ENCODE results near the gene KRTAP5-10. TPM values are rescaled to one million over a fixed set of nuclear protein-coding genes. Genes with fewer than 3 reads are reported as not detected.

Gene KRTAP5-10
- polyA plus RNA-seq (2011; rRNA removed) (not detected in 2 replicates), polyA plus RNA-seq (2017; fragmentation: RNase III; extraction: RNeasy Plus Mini Kit Qiagen cat#74134 plus additional on column Dnase treatment) (not detected in 3 replicates), polyA minus RNA-seq (2011; rRNA and poly(A)+ RNA removed) (not detected in 2 replicates)
- polyA plus RNA-seq (2012; cell fraction: cytosol; rRNA removed): not detected in 2 replicates
- 0.11 TPM in 1 of 2 replicates, not detected in the other for polyA plus RNA-seq (2012; cell fraction: nucleus; rRNA removed)

- H3K4me1 ChIP-seq: no peaks in the 10 kb centered on the region
- H3K9me3 ChIP-seq: peaks cover 17% of the 10 kb centered on the region
- FAIRE-seq (no peak), ATAC-seq (no peak), DNase-seq (ENCODE audit: low read depth in 1 of 2, low spot score in 1 of 2) (no peak)
- POLR2A ChIA-PET: no interaction called here
- H3K4me3 ChIP-seq: no peak within 1 kb of the TSS
- CTCF ChIA-PET: interaction anchor here (0.8 to 2.8 kb wide), 4 partner anchors 8 to 19 kb away, joined by 3 to 11 read pairs (median 6); no protein-coding TSS in a partner anchor
- H3K27ac ChIP-seq: no peak within 1 kb of the TSS
- H3K4me2 ChIP-seq: no peak within 1 kb of the TSS
- WGBS (ENCODE audit: missing lambda C conversion rate): 25% methylated on average over 3 of the region's 5 CpGs
- TF ChIP-seq ZC3H11A (IDR thresholded peaks at IDR 0.05): no peak
- TF ChIP-seq RARB (CRISPR knock-in tag; IDR thresholded peaks at IDR 0.05): no peak
- TF ChIP-seq FOXS1 (CRISPR knock-in tag; IDR thresholded peaks at IDR 0.05): no peak
- TF ChIP-seq MYC (IDR thresholded peaks at IDR 0.05; ENCODE audit: borderline replicate concordance, low read length): no peak
- no peak for TF ChIP-seq TFCP2L1 (CRISPR knock-in tag; IDR thresholded peaks at IDR 0.05)
- TF ChIP-seq HOXA7 (CRISPR knock-in tag; IDR thresholded peaks at IDR 0.05): no peak
- no peak for TF ChIP-seq ZNF302 (CRISPR knock-in tag; IDR thresholded peaks at IDR 0.05)
- TF ChIP-seq PBX3 (IDR thresholded peaks at IDR 0.05): no peak
- no peak for TF ChIP-seq HOXB13 (CRISPR knock-in tag; IDR thresholded peaks at IDR 0.05; ENCODE audit: low read depth)
- TF ChIP-seq NFE2L2 (conservative IDR thresholded peaks at IDR 0.05; ENCODE audit: low read length): no peak
- TF ChIP-seq SREBF2 (IDR thresholded peaks at IDR 0.05): no peak
Observed at GRCh38 chr11:71565263-71565662, at the start of gene KRTAP5-10. KRTAP5-10 (plus strand) TSS chr11:71565563; CDS start chr11:71565588, 25 bp downstream.

- CTCF ChIA-PET: interaction anchor here (1.4 kb wide), 1 partner anchor 62 kb away, joined by 5 read pairs; no protein-coding TSS in a partner anchor
- no peaks in the 10 kb centered on the region for H3K4me1 ChIP-seq
- ATAC-seq (no peak), FAIRE-seq (no peak), DNase-seq (ENCODE audit: low read depth in 1 of 2, low spot score in 1 of 2) (no peak)
- H3K9me3 ChIP-seq: no peaks in the 10 kb centered on the region
- no peak overlapping the region for H3K4me3 ChIP-seq
- TF ChIP-seq CHD2 (IDR thresholded peaks at IDR 0.05; ENCODE audit: low read length, partially characterized antibody) (no peak), MYC (IDR thresholded peaks at IDR 0.05; ENCODE audit: borderline replicate concordance, low read length) (no peak), NPAS2 (CRISPR knock-in tag; IDR thresholded peaks at IDR 0.05; ENCODE audit: borderline replicate concordance) (no peak), CEBPB (IDR thresholded peaks at IDR 0.05) (no peak), CTCF (IDR thresholded peaks at IDR 0.05) (no peak), FOSB (CRISPR knock-in tag; IDR thresholded peaks at IDR 0.05) (no peak)
- 78% methylated on average over 34 of the region's 55 CpGs for WGBS (ENCODE audit: missing lambda C conversion rate)
- H3K4me2 ChIP-seq: no peak overlapping the region
- H3K27ac ChIP-seq: no peak overlapping the region
- POLR2A ChIA-PET: no interaction called here
Observed at GRCh38 chr11:71518506-71519471, 46.6 kb upstream of the KRTAP5-10 start.

GRCh38 chr11:71519546-71519945, 45.8 kb upstream of the KRTAP5-10 start:
- H3K4me1 ChIP-seq: no peaks in the 10 kb centered on the region
- H3K9me3 ChIP-seq: no peaks in the 10 kb centered on the region
- H3K4me2 ChIP-seq: no peak overlapping the region
- no peak for ATAC-seq
- no peak for FAIRE-seq
- no peak for DNase-seq (ENCODE audit: low read depth in 1 of 2, low spot score in 1 of 2)
- 72% methylated on average over 10 of the region's 10 CpGs for WGBS (ENCODE audit: missing lambda C conversion rate)
- H3K4me3 ChIP-seq: no peak overlapping the region
- ChIA-PET POLR2A (no interaction called here), CTCF (interaction anchor here (0.5 to 1.4 kb wide), 2 partner anchors 61 to 694 kb away, joined by 3 to 5 read pairs; no protein-coding TSS in a partner anchor)
- H3K27ac ChIP-seq: no peak overlapping the region
- TF ChIP-seq ZFP36 (IDR thresholded peaks at IDR 0.05; ENCODE audit: borderline replicate concordance, partially characterized antibody) (no peak), POLR2AphosphoS2 (conservative IDR thresholded peaks at IDR 0.05; ENCODE audit: low read length) (no peak), CBX2 (IDR thresholded peaks at IDR 0.05; ENCODE audit: borderline replicate concordance, low read depth) (no peak), RCOR1 (IDR thresholded peaks at IDR 0.05; ENCODE audit: low read depth, low read length) (no peak), TP53 (CRISPR knock-in tag; IDR thresholded peaks at IDR 0.05) (no peak), CTCF (IDR thresholded peaks at IDR 0.05) (no peak), REST (IDR thresholded peaks at IDR 0.05) (no peak), JUNB (IDR thresholded peaks at IDR 0.05) (no peak)
